ENCODE measurements around the gene UTP14A. TPM values are rescaled to one million over a fixed set of nuclear protein-coding genes. Genes with fewer than 3 reads are reported as not detected.
"Not testable (repeated sequence)": the region's sequence is repeated elsewhere in the genome, so short reads cannot be mapped to it uniquely, and the experiment has no call there.

Gene UTP14A
- total RNA-seq, result 10 to 100 TPM; 15.2 to 18.9 (median 16.2) TPM
- polyA plus RNA-seq, result 10 to 100 TPM; 14.7 to 23.1 (median 18.1) TPM
- long read RNA-seq, donor 1, transcript UTP14A-201 (15 exons, 2,488 nt), result major isoform, 17 of 18 reads
- long read RNA-seq, donor 1, partial matches to known transcripts, result 1 of 18 reads
- long read RNA-seq, donor 1, other reads (novel, unspliced or antisense), result 0 of 18 reads
- long read RNA-seq, donor 2, transcript UTP14A-201 (15 exons, 2,488 nt), result major isoform, 54 of 62 reads
- long read RNA-seq, donor 2, partial matches to known transcripts, result 2 of 62 reads
- long read RNA-seq, donor 2, other reads (novel, unspliced or antisense), result 6 of 62 reads

GRCh38 chrX:129905787-129906580 lies at the start of gene UTP14A:
TSS of gene UTP14A (plus strand) at chrX:129906164. CDS start at chrX:129906211, 47 bp downstream.
- no peak for TF ChIP-seq CTCF (IDR thresholded peaks at IDR 0.05)
- intact Hi-C loops (cut with DNase I), result loop anchor here in 1 of 2 donors (5.0 to 10.0 kb wide), 2 partner anchors 64 to 301 kb away; partner anchors contain the start of gene ZDHHC9
- 0 to 31% (median 0%) methylated on average over 47 to 53 of the region's 53 CpGs for WGBS, 3 donors
- no peaks in the 10 kb centered on the region for H3K9me3 ChIP-seq
- no peaks in the 10 kb centered on the region for H3K4me1 ChIP-seq
- H3K27ac ChIP-seq, result peak within 1 kb of the TSS; percentile 79
- H3K4me3 ChIP-seq, result peak within 1 kb of the TSS; percentile 81
- ATAC-seq (peak; percentile 95 to 99 (median 98)), DNase-seq (peak; percentile 87 to 93)
- no peaks in the 10 kb centered on the region for H3K27me3 ChIP-seq (ENCODE audit: insufficient read depth in 3 of 3, low read length in 2 of 3)
- peaks cover 0 to 33% of the 10 kb centered on the region in 2 donors for H3K36me3 ChIP-seq (ENCODE audit: insufficient read depth in 1 of 2, low read depth in 1 of 2)

- H3K4me1 ChIP-seq; intact Hi-C loops (cut with DNase I); H3K27me3 ChIP-seq (ENCODE audit: insufficient read depth in 3 of 3, low read length in 2 of 3); H3K27ac ChIP-seq; H3K36me3 ChIP-seq (ENCODE audit: insufficient read depth in 1 of 2, low read depth in 1 of 2); ATAC-seq; H3K9me3 ChIP-seq; H3K4me3 ChIP-seq; DNase-seq: not testable (repeated sequence)
- 56 to 69% (median 66%) methylated on average over 6 of the region's 6 CpGs for WGBS, 3 donors
Measured at GRCh38 chrX:129859134-129859533, 46.8 kb upstream of the UTP14A start.

- H3K4me1 ChIP-seq; H3K36me3 ChIP-seq (ENCODE audit: insufficient read depth in 1 of 2, low read depth in 1 of 2); DNase-seq; H3K27me3 ChIP-seq (ENCODE audit: insufficient read depth in 3 of 3, low read length in 2 of 3); intact Hi-C loops (cut with DNase I); H3K9me3 ChIP-seq; H3K4me3 ChIP-seq; ATAC-seq; H3K27ac ChIP-seq: not testable (repeated sequence)
- WGBS, 3 donors, result 61 to 76% (median 68%) methylated on average over 3 of the region's 3 CpGs
Measured at GRCh38 chrX:129866321-129866720, 39.6 kb upstream of the UTP14A start.

GRCh38 chrX:129872524-129872923 lies 33.4 kb upstream of the UTP14A start:
- TF ChIP-seq CTCF (IDR thresholded peaks at IDR 0.05), result no peak
- Histone ChIP-seq H3K4me1 (no peaks in the 10 kb centered on the region), H3K9me3 (no peaks in the 10 kb centered on the region), H3K27ac (no peak overlapping the region), H3K27me3 (ENCODE audit: insufficient read depth in 3 of 3, low read length in 2 of 3) (no peaks in the 10 kb centered on the region), H3K4me3 (no peak overlapping the region), H3K36me3 (ENCODE audit: insufficient read depth in 1 of 2, low read depth in 1 of 2) (no peaks in the 10 kb centered on the region)
- intact Hi-C loops (cut with DNase I), result no loop called here
- WGBS, 3 donors, result 55 to 75% (median 59%) methylated on average over 2 of the region's 2 CpGs
- no peak for ATAC-seq
- no peak for DNase-seq

GRCh38 chrX:129875669-129876068 lies 30.3 kb upstream of the UTP14A start:
- TF ChIP-seq CTCF (IDR thresholded peaks at IDR 0.05), result no peak
- no peak overlapping the region for H3K27ac ChIP-seq
- no peak overlapping the region for H3K4me3 ChIP-seq
- H3K27me3 ChIP-seq (ENCODE audit: insufficient read depth in 3 of 3, low read length in 2 of 3), result no peaks in the 10 kb centered on the region
- 30 to 42% (median 35%) methylated on average over 3 of the region's 3 CpGs for WGBS, 3 donors
- H3K9me3 ChIP-seq, result no peaks in the 10 kb centered on the region
- no peaks in the 10 kb centered on the region for H3K4me1 ChIP-seq
- no peak for DNase-seq
- H3K36me3 ChIP-seq (ENCODE audit: insufficient read depth in 1 of 2, low read depth in 1 of 2), result no peaks in the 10 kb centered on the region
- no peak for ATAC-seq
- intact Hi-C loops (cut with DNase I), result no loop called here

All from psoas muscle (tissue), 8 donors.